B cell (primary cell): ENCODE results near the gene ISCU. TPM values are rescaled to one million over a fixed set of nuclear protein-coding genes. Genes with fewer than 3 reads are reported as not detected.

Experiments
- ATAC-seq: fragments of 200-7000 bp; cut with Tn5 transposase; one replicate; pipeline ENCODE4 v1.10.0; 2021; ENCODE audit warnings: low read depth, mild to moderate bottlenecking, moderate number of reproducible peaks, moderate library complexity
- CTCF ChIA-PET: fragments of 350-600 bp; sonication (Branson Sonifier 250); formaldehyde crosslinking; loops from one replicate; lab custom pipeline; 2021; ENCODE audit warnings: antibody characterized with exemption, inconsistent platforms; lab: Charles Lee
- POLR2A ChIA-PET: fragments of 350-600 bp; sonication (Branson Sonifier 250); formaldehyde crosslinking; loops from one replicate; lab custom pipeline; 2021; ENCODE audit warnings: antibody characterized with exemption; lab: Charles Lee
- DNase-seq: peaks from one replicate; pipeline ENCODE4 v3.0.0; 2013
- H2AFZ ChIP-seq: 2 replicates; pipeline ENCODE4 v1.6.1; 2012; ENCODE audit warnings: mild to moderate bottlenecking, low read depth, low read length; ENCODE audit not compliant: insufficient read depth, poor library complexity, severe bottlenecking
- H3K27ac ChIP-seq, 2 donors: 1 replicate in 1 of 2; 2 replicates in 1 of 2; pipeline ENCODE4 v1.5.1; 2012 to 2013; ENCODE audit warnings: low read length in 2 of 2, mild to moderate bottlenecking in 2 of 2, moderate library complexity in 1 of 2
- H3K27me3 ChIP-seq, 4 experiments: fragments of 200-600 bp in 1 of 4; sonication (generic) in 1 of 4; replicated peaks in 1 of 4; 1 replicate in 2 of 4; 2 replicates in 2 of 4; pipeline versions ENCODE4 v1.6.1 to v1.7.0; 2013 to 2016; ENCODE audit warnings: low read length in 3 of 4, mild to moderate bottlenecking in 2 of 4, mixed read lengths in 1 of 4, moderate library complexity in 1 of 4; ENCODE audit not compliant: insufficient read depth in 4 of 4, control insufficient read depth in 3 of 4; ENCODE audit errors: control extremely low read depth in 1 of 4
- H3K36me3 ChIP-seq, 2 experiments: replicated peaks in 1 of 2; 1 replicate in 1 of 2; 2 replicates in 1 of 2; pipeline versions ENCODE4 v1.6.1 to v1.7.1; 2013; ENCODE audit warnings: low read length in 1 of 2; ENCODE audit not compliant: insufficient read depth in 2 of 2, control insufficient read depth in 1 of 2; ENCODE audit errors: control extremely low read depth in 1 of 2, extremely low read depth in 1 of 2
- H3K4me1 ChIP-seq, 2 donors: fragments of 200-600 bp in 1 of 2; sonication (generic) in 1 of 2; 1 replicate in 1 of 2; 2 replicates in 1 of 2; pipeline versions ENCODE4 v1.5.1 to v1.6.1; 2013 to 2017; ENCODE audit warnings: low read length in 2 of 2; ENCODE audit not compliant: control insufficient read depth in 2 of 2, insufficient read depth in 2 of 2
- H3K4me2 ChIP-seq: replicated peaks from 2 replicates; pipeline ENCODE3; 2012; ENCODE audit warnings: mild to moderate bottlenecking, low read depth, low read length; ENCODE audit not compliant: poor library complexity, severe bottlenecking
- H3K4me3 ChIP-seq, 5 experiments: fragments of 200-600 bp in 1 of 5; sonication (generic) in 1 of 5; 1 replicate in 3 of 5; 2 replicates in 2 of 5; pipeline versions ENCODE4 v1.5.1 to v1.7.0; 2011 to 2016; ENCODE audit warnings: low read length in 4 of 5, mild to moderate bottlenecking in 4 of 5, low read depth in 2 of 5, control low read depth in 1 of 5, moderate library complexity in 1 of 5; ENCODE audit not compliant: insufficient read depth in 1 of 5; ENCODE audit errors: control extremely low read depth in 1 of 5, extremely low read depth in 1 of 5
- H3K79me2 ChIP-seq: fragments of 200-600 bp; sonication (generic); one replicate; pipeline ENCODE4 v1.6.0; 2016; ENCODE audit warnings: low read length; ENCODE audit not compliant: control insufficient read depth, insufficient read depth
- H3K9ac ChIP-seq: fragments of 200-600 bp; sonication (generic); 2 replicates; pipeline ENCODE4 v1.6.1; 2017; ENCODE audit warnings: mild to moderate bottlenecking, low read length, moderate library complexity
- H3K9me3 ChIP-seq, 3 donors: one replicate each; pipeline versions ENCODE4 v1.6.1 to v1.7.1; 2013; ENCODE audit warnings: low read length in 2 of 3; ENCODE audit not compliant: control insufficient read depth in 2 of 3, insufficient read depth in 1 of 3; ENCODE audit errors: control extremely low read depth in 1 of 3
- H4K20me1 ChIP-seq: 2 replicates; pipeline ENCODE4 v1.6.0; 2012; ENCODE audit warnings: mild to moderate bottlenecking, low read length; ENCODE audit not compliant: insufficient read depth, control insufficient read depth, poor library complexity, severe bottlenecking
- H3K27ac Mint-ChIP-seq: one replicate; pipeline ENCODE4 v1.8.0; 2021; ENCODE audit warnings: mixed read lengths
- H3K27me3 Mint-ChIP-seq: one replicate; pipeline ENCODE4 v1.8.0; 2021; ENCODE audit warnings: mixed read lengths
- H3K4me1 Mint-ChIP-seq: one replicate; pipeline ENCODE4 v1.8.0; 2021; ENCODE audit warnings: mixed read lengths
- H3K4me3 Mint-ChIP-seq: one replicate; pipeline ENCODE4 v1.8.0; 2021; ENCODE audit warnings: mixed read lengths
- H3K9me3 Mint-ChIP-seq: one replicate; pipeline ENCODE4 v1.8.0; 2022; ENCODE audit warnings: mixed read lengths; ENCODE audit not compliant: insufficient read depth
- CTCF ChIP-seq: fragments of 200-600 bp; IDR thresholded peaks from one replicate; pipeline ENCODE4 v1.8.0; 2022; ENCODE audit warnings: antibody characterized with exemption, mild to moderate bottlenecking
- EZH2 ChIP-seq: IDR thresholded peaks from 2 replicates; pipeline ENCODE4 v1.6.1; 2012; ENCODE audit warnings: borderline replicate concordance, low read depth, mild to moderate bottlenecking, moderate library complexity, low read length; ENCODE audit not compliant: insufficient read depth, poor library complexity, severe bottlenecking
- WGBS: methylation state at CpG from one replicate; pipeline ENCODE4 v1.1.5; 2013; ENCODE audit warnings: missing lambda C conversion rate; ENCODE audit not compliant: insufficient coverage; 5-methylcytosine and 5-hydroxymethylcytosine counted together
- intact Hi-C: fragments of 100-400 bp; cut with micrococcal nuclease; formaldehyde crosslinking; loops from one replicate; pipeline ENCODE4 v1.10.0; 2022
- polyA plus RNA-seq: library from polyadenylated mRNA; depleted of rRNA; stranded (reverse); fragments of >200 nt; gene quantifications from 2 replicates; pipeline ENCODE4 v1.2.3, GENCODE V29; 2012
- total RNA-seq, 2 donors: library from RNA; stranded (reverse); fragments of 120-200 nt in 1 of 2; gene quantifications; 1 replicate in 1 of 2; 2 replicates in 1 of 2; pipeline versions ENCODE4 v1.2.3 to v1.2.4, GENCODE V29; 2013 to 2022

The ISCU gene
- total and polyA plus RNA-seq, 2 donors (not counting 1 experiment from before 2014, with no cell fraction given) = 173 to 209 TPM

DNA sequence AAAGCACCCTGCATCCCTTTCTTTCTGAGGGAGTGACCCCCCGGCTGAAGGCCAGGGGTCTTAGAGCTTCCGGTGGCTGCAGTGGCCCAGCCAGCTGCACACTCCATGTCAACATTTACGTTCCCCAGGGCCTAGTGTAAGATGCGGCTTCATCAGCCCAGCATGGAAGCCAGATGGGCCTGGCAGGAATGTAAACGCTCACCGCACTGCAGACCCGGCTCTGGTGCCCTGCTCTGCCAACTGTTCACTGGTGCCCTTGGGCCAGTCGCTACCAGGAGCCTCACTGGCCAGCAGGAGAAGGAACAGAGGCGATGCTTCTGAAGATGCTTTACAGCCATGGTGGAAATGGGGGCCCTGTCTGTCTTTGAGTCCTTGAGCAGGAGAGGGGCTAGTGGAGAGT is 44.1 kb downstream of the ISCU start:
- Mint-ChIP-seq H3K27ac (no peak overlapping the region), H3K9me3 (no peaks in the 10 kb centered on the region), H3K4me3 (no peak overlapping the region), H3K27me3 (peaks cover 8% of the 10 kb centered on the region), H3K4me1 (peaks cover under 1% of the 10 kb centered on the region)
- 100% methylated on average over 9 of the region's 9 CpGs for WGBS
- Histone ChIP-seq H3K27ac (no peak overlapping the region), H2AFZ (no peak overlapping the region), H3K9me3 (peaks cover 0 to 4% (median 0%) of the 10 kb centered on the region in 3 donors), H3K4me2 (no peak overlapping the region), H3K79me2 (no peaks in the 10 kb centered on the region), H4K20me1 (no peaks in the 10 kb centered on the region), H3K27me3 (peaks cover 0 to 12% (median 2%) of the 10 kb centered on the region in 4 experiments), H3K36me3 (no peaks in the 10 kb centered on the region), H3K4me3 (no peak overlapping the region), H3K4me1 (peaks cover 0 to 4% of the 10 kb centered on the region in 2 donors), H3K9ac (no peak overlapping the region)
- no peak for ATAC-seq
- intact Hi-C loops = no loop called here
- CTCF ChIA-PET = no interaction called here
- no peak for DNase-seq
- TF ChIP-seq EZH2 = no peak
- no peak for TF ChIP-seq CTCF
- POLR2A ChIA-PET = interaction anchor here (0.9 kb wide), 1 partner anchor 27 kb away, joined by 7 read pairs; no protein-coding TSS in a partner anchor

- TF ChIP-seq CTCF (no peak), EZH2 (no peak)
- peaks cover 10% of the 10 kb centered on the region for H3K27me3 Mint-ChIP-seq
Measured at GRCh38 chr12:108607981-108608600, 45.7 kb downstream of the ISCU start.

More at GRCh38 chr12:108607981-108608600, 45.7 kb downstream of the ISCU start:
- Histone ChIP-seq H3K27ac (no peak overlapping the region), H2AFZ (no peak overlapping the region), H3K79me2 (no peaks in the 10 kb centered on the region), H3K27me3 (peaks cover 0 to 12% (median 2%) of the 10 kb centered on the region in 4 experiments), H4K20me1 (no peaks in the 10 kb centered on the region), H3K4me1 (peaks cover 6 to 15% of the 10 kb centered on the region in 2 donors), H3K36me3 (no peaks in the 10 kb centered on the region), H3K9ac (no peak overlapping the region), H3K9me3 (peaks cover 0 to 4% (median 0%) of the 10 kb centered on the region in 3 donors), H3K4me3 (no peak overlapping the region), H3K4me2 (no peak overlapping the region)
- no peaks in the 10 kb centered on the region for H3K9me3 Mint-ChIP-seq
- peaks cover 14% of the 10 kb centered on the region for H3K4me1 Mint-ChIP-seq
- intact Hi-C loops = no loop called here
- ChIA-PET POLR2A (no interaction called here), CTCF (interaction anchor here (0.7 to 1.8 kb wide), 4 partner anchors 10 to 196 kb away, joined by 3 to 11 read pairs (median 4); no protein-coding TSS in a partner anchor)
- 93% methylated on average over 9 of the region's 10 CpGs for WGBS
- ATAC-seq (no peak), DNase-seq (no peak)
- no peak overlapping the region for H3K4me3 Mint-ChIP-seq
- peak overlapping the region; percentile 26 for H3K27ac Mint-ChIP-seq
